ENCODE results near the gene ST14. TPM values are rescaled to one million over a fixed set of nuclear protein-coding genes. Genes with fewer than 3 reads are reported as not detected.

The ST14 gene
- total RNA-seq, 4 donors from 2014 or later = 335 to 641 (median 446) TPM

- WGBS, 2 donors (ENCODE audit: low coverage in 1 of 2) = 79% methylated on average over 5 to 8 of the region's 8 CpGs
Observed at GRCh38 chr11:130133716-130134115, 25.9 kb upstream of the ST14 start.

DNA sequence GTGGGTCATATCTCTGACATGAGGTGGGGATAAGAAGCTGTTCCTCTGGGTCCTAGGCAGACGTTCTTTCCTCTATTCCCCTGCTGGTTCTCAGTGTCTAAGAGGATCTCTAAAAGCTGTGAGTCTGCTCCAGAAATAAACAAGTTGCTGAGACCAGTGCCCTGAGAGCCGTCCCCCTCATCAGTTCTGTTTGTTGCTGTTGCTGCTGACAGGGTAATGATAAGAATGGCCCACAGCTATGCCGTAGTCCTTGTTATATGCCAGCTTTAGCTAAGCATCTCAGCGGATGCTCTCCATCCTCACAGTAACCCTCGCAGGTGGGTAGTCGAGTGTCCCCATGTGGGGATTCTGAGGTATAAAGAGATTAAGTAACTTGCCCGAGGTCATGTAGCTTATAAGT lies 23.5 kb upstream of the ST14 start:
- Histone ChIP-seq H3K27ac (no peak overlapping the region), H3K4me1 (no peaks in the 10 kb centered on the region), H3K4me3 (no peak overlapping the region), H3K9me3 (no peaks in the 10 kb centered on the region), H3K27me3 (no peaks in the 10 kb centered on the region), H3K36me3 (peaks cover 0 to 26% (median 8%) of the 10 kb centered on the region in 4 donors)
- intact Hi-C loops (cut with DNase I; ENCODE audit: low total_unique reads) = no loop called here
- no peak for DNase-seq
- in situ Hi-C loops (cut with MboI; ENCODE audit: low pct_ligation_motif_present in 1 of 4, low pct_unique_long_range_greater_than_20kb in 1 of 4, low sequenced_read_pairs in 3 of 4) = loop anchor here in 3 of 4 donors (10.0 kb wide), 2 partner anchors 141 to 211 kb away; no protein-coding TSS in a partner anchor
- no peak for TF ChIP-seq EP300 (IDR thresholded peaks at IDR 0.05; ENCODE audit: low read depth)
- TF ChIP-seq POLR2AphosphoS5 (IDR thresholded peaks at IDR 0.05) = no peak
- no peak for TF ChIP-seq POLR2A (IDR thresholded peaks at IDR 0.05)
- TF ChIP-seq CTCF (IDR thresholded peaks at IDR 0.05) = no peak
- WGBS, 2 donors (ENCODE audit: low coverage in 1 of 2) = 91% methylated on average over 7 of the region's 7 CpGs; no CpG with 5 or more reads in 1 of the 2 donors

More at GRCh38 chr11:130133716-130134115, 25.9 kb upstream of the ST14 start:
- no peak for DNase-seq
- TF ChIP-seq POLR2AphosphoS5 (IDR thresholded peaks at IDR 0.05) (no peak), EP300 (IDR thresholded peaks at IDR 0.05; ENCODE audit: low read depth) (no peak), CTCF (IDR thresholded peaks at IDR 0.05) (no peak), POLR2A (IDR thresholded peaks at IDR 0.05) (no peak)
- Histone ChIP-seq H3K4me3 (no peak overlapping the region), H3K27me3 (no peaks in the 10 kb centered on the region), H3K9me3 (no peaks in the 10 kb centered on the region), H3K4me1 (no peaks in the 10 kb centered on the region), H3K36me3 (peaks cover 0 to 37% (median 16%) of the 10 kb centered on the region in 4 donors), H3K27ac (no peak overlapping the region)
- in situ Hi-C loops (cut with MboI; ENCODE audit: low pct_ligation_motif_present in 1 of 4, low pct_unique_long_range_greater_than_20kb in 1 of 4, low sequenced_read_pairs in 3 of 4) = loop anchor here (5.0 to 10.0 kb wide), 3 partner anchors 139 to 211 kb away; no protein-coding TSS in a partner anchor
- intact Hi-C loops (cut with DNase I; ENCODE audit: low total_unique reads) = loop anchor here (2.0 kb wide), 1 partner anchor 209 kb away; no protein-coding TSS in a partner anchor

DNA sequence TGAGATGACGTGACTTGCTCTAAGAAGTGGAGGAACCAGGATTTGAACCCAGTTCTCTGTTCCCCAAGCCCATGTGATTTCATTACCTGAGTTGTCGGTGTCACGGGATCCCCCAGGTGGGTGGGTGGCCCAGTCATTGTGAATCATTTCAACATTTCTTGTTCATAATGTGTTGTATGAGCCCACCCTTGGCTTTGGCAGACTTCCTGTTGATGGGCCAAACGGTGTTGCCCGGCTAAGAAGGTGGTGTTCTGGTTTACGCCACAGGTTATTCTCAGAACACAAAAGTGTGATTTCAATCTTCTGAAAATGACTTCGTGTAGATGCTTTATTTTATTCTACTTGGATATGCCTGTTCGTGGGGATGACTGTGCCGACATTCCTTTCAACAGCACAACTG lies 21.6 kb upstream of the ST14 start:
- TF ChIP-seq POLR2AphosphoS5 (IDR thresholded peaks at IDR 0.05) (no peak), POLR2A (IDR thresholded peaks at IDR 0.05) (no peak), EP300 (IDR thresholded peaks at IDR 0.05; ENCODE audit: low read depth) (no peak), CTCF (IDR thresholded peaks at IDR 0.05) (no peak)
- in situ Hi-C loops (cut with MboI; ENCODE audit: low pct_ligation_motif_present in 1 of 4, low pct_unique_long_range_greater_than_20kb in 1 of 4, low sequenced_read_pairs in 3 of 4) (loop anchor here in 3 of 4 donors (10.0 kb wide), 2 partner anchors 143 to 213 kb away; no protein-coding TSS in a partner anchor), intact Hi-C loops (cut with DNase I; ENCODE audit: low total_unique reads) (no loop called here)
- no peaks in the 10 kb centered on the region for H3K27me3 ChIP-seq
- H3K4me3 ChIP-seq = no peak overlapping the region
- H3K4me1 ChIP-seq = peaks cover 0 to 3% (median 0%) of the 10 kb centered on the region in 4 donors
- H3K27ac ChIP-seq = no peak overlapping the region
- H3K36me3 ChIP-seq = peaks cover 0 to 32% (median 11%) of the 10 kb centered on the region in 4 donors
- WGBS, 2 donors (ENCODE audit: low coverage in 1 of 2) = 85 to 89% methylated on average over 5 to 9 of the region's 9 CpGs
- no peaks in the 10 kb centered on the region for H3K9me3 ChIP-seq
- no peak for DNase-seq

DNA sequence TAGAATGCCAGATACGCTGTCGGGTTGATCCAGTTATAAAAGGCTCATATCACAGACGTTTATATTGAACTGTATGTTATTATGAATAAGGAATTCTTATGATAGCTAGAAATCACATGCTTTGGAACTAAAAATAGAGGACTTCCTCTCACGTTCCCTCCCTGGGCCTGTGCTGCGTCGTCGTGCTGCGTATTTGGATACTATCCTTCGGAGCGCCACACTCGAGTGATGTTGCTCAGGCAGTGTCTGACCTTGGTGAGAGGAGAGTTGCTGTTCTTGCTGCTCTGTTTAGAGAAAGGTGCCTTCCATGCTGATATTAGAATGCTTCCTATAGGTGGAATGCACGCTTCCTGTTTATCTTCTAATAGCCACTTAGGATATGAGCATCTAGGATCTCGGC lies 20.2 kb upstream of the ST14 start:
- no peaks in the 10 kb centered on the region for H3K9me3 ChIP-seq
- TF ChIP-seq EP300 (IDR thresholded peaks at IDR 0.05; ENCODE audit: low read depth) = no peak
- no peak for TF ChIP-seq POLR2AphosphoS5 (IDR thresholded peaks at IDR 0.05)
- TF ChIP-seq CTCF (IDR thresholded peaks at IDR 0.05) = no peak
- TF ChIP-seq POLR2A (IDR thresholded peaks at IDR 0.05) = no peak
- H3K27me3 ChIP-seq = no peaks in the 10 kb centered on the region
- H3K36me3 ChIP-seq = peaks cover 0 to 25% (median 11%) of the 10 kb centered on the region in 4 donors
- intact Hi-C loops (cut with DNase I; ENCODE audit: low total_unique reads) (no loop called here), in situ Hi-C loops (cut with MboI; ENCODE audit: low pct_ligation_motif_present in 1 of 4, low pct_unique_long_range_greater_than_20kb in 1 of 4, low sequenced_read_pairs in 3 of 4) (loop anchor here in 3 of 4 donors (10.0 kb wide), 2 partner anchors 145 to 215 kb away; no protein-coding TSS in a partner anchor)
- H3K4me1 ChIP-seq = peaks cover 3 to 15% (median 12%) of the 10 kb centered on the region in 4 donors
- 76 to 85% methylated on average over 12 to 13 of the region's 13 CpGs for WGBS, 2 donors (ENCODE audit: low coverage in 1 of 2)
- H3K27ac ChIP-seq = no peak overlapping the region
- no peak overlapping the region for H3K4me3 ChIP-seq
- DNase-seq = no peak
